ENCODE results near the gene HIGD1A.
A peak's percentile ranks its signal among the peaks of the same experiment; 100 is the strongest.

HIGD1A gene

DNA sequence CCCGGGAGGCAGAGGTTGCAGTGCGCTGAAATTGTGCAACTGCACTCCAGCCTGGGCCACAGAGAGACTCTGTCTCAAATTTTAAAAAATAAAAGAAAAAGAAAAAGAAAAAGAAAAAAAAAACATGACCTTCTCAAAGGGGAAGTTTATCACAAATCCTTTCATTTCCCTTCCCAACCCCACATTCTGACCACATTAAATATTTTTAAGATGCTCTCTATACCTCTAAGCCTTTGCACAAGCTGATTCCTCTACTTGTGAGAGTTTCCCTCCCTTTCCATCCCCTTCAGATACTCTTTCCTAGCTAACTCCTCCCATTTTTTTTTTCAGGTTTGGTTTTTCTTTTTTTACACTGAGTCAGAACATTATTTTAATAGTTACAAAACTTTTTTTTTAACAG is 4.0 kb downstream of the HIGD1A start:
- no peak for DNase-seq (ENCODE audit: low read depth in 3 of 3)

DNA sequence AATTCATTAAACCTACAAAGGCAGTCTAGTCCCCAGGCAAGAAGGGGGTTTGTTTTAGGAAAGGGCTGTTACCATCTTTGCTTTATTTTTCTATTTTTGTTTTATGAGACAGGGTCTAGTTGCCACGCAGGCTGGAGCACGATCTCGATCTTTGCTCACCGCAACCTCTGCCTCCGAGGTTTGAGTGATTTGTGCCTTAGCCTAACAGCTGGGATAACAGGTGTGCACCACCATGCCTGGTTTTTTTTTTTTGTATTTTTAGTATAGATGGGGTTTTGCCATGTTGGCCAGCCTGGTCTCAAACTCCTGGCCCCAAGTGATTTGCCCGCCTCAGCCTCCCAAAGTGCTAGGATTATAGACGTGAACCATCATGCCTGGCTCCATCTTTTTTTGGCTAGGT is 4.9 kb downstream of the HIGD1A start:
- DNase-seq (ENCODE audit: low read depth in 3 of 3), result no peak

DNA sequence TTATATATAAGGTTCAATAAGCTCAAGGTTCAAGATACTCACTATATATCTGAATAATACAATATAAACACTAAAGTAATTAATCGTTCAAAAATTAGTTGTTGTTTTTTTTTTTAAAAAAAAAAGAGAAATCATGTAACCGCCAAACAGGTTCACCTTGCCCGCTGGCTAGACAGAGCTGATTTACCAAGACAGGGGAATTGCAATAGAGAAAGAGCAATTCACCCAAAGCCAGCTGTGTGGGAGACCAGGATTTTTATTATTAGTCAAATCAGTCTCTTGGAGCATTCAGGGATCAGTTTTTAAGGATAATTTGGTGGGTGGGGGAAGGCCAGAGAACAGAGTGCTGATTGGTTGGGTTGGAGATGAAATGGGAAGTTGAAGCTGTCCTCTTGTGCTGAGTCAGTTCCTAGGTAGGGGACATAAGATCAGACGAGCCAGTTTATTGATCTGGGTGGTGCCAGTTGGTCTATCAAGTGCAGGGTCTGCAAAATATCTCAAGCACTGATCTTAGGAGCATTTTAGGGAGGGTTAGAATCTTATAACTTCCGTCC is 7.9 kb downstream of the HIGD1A start:
- DNase-seq (ENCODE audit: low read depth in 3 of 3), result no peak

DNA sequence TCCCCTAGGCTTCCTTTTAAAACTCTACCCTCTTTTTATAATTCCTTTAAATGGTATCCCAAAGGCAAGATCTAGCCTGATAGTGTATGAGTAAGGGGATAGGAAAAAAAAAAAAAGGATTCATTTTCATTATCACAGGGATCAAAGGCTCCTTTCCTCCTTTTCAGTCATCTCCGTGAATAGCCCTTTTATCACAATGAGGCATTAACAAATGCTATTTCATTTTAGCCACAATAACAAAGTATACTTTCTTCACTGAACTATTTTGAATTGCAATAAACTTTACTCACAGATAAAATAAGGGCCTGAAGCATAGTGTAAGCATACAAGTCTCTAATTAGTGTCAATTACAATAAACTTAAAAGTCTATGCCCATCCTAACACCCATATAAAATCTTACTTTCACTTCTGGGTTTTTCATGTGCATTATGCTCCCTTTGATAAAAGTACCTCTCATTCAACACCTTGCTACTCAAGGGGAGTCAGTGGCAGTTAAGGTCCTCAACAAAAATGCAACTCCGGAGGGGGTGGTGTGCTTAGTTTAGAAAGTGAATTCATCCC is 8.6 kb downstream of the HIGD1A start:
- no peak for DNase-seq (ENCODE audit: low read depth in 3 of 3)

DNA sequence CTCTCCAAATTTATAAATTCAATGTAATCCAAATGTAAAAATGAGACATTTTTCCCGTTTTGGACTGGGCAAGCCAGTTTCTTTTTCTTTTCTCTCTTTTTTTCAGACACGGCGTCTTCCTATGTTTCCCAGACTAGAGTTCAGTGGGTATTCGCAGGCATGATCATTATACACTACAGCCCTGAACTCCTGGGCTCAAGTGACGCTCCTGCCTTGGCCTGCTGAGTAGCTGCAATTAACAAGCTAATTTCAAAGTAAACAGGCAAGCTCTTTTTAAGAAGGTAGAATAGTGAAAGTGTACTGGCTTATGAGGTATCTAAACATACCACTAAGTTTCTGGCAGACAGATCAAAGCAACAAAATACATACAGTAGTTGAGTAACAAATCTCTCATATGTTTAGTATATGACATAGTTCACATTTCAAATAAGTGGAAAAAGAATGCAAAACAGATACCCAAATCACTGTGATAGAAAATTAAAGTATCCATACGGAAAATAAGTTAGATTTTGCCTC is 13.5 kb downstream of the HIGD1A start:
- no peak for DNase-seq (ENCODE audit: low read depth in 3 of 3)

DNA sequence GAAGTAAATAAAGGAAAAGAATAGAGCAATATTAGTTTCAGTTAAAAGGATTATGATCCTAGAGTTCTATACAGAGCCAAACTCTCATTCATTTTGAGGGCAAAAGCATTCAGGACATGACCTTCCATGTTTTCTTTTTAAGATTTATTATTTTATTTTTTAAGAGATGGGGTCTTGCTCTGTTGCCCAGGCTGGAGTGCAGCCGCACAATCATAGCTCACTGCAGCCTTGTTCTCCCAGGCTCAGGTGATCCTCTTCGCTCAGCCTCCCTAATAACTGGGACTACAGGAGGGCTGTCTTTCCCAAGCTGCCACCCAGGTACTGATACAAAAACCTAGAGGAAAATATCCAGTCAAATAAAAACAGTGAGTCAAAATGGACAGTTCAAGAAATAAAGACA is 17.7 kb downstream of the HIGD1A start:
- DNase-seq (ENCODE audit: low read depth in 3 of 3), result no peak

DNA sequence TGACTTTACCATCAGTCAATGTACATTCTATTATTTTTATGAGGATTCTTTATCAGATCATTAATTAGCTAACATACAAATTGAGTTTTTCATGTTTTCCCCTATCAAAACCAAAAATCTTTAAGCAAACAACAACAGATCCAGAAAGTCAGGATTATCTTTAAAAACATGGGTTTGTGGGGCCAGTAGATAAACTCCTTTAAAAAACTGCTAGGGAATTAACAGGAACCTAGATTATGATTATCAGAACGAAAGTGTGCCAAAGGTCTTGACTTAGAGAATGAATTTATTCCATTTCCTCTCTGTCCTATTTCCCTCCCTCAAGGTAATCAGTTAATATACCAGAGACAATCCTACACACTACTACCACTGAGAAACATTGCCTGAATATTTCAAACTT is 18.1 kb downstream of the HIGD1A start:
- no peak for DNase-seq (ENCODE audit: low read depth in 3 of 3)

DNA sequence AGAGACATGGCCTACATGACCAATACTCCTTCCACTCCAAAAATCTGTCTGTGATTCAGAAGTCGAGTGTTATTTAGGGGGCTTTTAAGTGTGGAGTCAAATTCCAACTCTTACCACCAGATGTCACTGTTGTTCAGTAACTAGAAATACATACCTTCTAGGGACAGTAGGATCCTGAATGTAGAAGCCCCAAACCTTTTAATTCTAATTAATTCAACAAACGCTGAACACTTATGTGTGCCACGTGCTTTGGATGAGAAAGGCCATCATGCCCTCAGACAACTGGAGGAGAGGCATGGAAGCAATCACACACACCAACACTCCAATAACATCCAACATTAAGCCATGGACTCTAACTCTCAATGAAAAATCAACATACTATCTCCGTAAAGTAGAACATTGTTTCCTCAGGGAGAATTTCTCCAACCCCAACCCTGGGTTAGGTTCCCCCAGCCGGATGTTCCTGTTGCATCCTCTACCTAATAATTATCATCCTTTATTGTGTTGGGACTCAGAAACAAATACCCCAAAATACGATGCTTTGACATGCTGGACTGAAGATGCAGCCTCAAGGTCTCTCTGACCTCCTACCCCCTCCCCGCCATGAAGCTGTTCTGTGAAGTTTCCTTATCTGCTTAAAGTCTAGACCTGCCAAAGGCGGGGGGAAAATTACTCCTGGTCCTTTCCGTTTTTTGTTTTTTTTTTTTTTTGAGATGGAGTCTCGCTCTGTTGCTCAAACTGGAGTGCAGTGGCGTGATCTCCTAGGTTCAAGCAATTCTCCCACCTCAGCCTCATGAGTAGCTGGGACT is 23.2 kb downstream of the HIGD1A start:
- DNase-seq (ENCODE audit: low read depth in 3 of 3), result peak in 1 of 3 donors; percentile 46

DNA sequence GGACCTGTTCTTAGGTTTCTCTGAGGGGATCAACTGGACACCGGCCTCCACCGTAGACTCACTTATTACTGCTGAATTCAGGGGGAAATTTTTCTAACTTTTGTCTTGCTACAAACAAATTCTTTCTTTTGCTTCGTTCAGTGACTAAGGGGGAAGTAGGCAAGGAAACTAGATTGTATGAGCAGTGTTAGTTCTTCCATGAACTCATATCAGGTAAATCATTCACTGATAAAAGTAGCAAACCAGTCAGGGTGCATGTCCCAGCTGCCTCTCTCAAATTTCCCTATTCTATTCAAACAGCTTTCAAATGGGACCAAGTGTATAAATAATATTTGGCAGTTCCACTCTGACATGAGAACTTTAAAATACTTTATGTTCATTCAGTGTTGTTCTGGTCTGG is 23.9 kb downstream of the HIGD1A start:
- no peak for DNase-seq (ENCODE audit: low read depth in 3 of 3)

DNA sequence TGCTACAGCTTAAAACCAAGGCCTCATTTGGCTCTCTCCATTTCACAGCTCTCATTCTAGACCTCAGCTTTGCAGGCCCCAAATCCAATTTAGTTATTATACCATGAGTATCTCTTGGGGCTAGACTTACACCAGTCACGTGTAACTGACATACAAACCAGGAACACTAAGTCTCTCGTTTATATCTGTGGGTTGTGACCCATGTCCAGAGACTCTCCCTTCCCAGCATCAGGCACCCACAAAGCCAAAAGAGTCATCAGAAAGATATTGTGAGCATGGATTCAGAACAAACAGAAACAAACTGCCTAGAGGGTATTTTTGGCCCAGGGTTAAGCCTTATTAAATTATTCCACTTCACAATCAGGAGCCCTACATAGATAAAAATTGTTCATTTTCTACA is 25.6 kb downstream of the HIGD1A start:
- no peak for DNase-seq (ENCODE audit: low read depth in 3 of 3)

DNA sequence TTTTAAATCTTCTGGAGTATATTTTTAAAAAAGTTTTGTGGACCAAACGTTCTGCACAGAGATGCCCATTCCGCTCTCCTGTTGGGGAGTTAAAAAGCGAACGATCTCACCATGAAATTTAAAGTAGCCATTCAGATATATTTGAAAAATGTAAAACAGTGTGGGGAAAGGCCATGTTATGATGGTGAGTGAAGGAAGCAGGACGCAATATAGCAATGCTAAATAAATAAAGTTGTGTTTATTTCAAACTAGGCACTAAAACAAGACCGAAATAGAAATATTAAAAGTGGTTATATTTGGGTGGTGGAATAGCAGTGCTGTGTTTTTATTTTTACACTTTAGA is 30.9 kb downstream of the HIGD1A start:
- no peak for DNase-seq (ENCODE audit: low read depth in 3 of 3)

DNA sequence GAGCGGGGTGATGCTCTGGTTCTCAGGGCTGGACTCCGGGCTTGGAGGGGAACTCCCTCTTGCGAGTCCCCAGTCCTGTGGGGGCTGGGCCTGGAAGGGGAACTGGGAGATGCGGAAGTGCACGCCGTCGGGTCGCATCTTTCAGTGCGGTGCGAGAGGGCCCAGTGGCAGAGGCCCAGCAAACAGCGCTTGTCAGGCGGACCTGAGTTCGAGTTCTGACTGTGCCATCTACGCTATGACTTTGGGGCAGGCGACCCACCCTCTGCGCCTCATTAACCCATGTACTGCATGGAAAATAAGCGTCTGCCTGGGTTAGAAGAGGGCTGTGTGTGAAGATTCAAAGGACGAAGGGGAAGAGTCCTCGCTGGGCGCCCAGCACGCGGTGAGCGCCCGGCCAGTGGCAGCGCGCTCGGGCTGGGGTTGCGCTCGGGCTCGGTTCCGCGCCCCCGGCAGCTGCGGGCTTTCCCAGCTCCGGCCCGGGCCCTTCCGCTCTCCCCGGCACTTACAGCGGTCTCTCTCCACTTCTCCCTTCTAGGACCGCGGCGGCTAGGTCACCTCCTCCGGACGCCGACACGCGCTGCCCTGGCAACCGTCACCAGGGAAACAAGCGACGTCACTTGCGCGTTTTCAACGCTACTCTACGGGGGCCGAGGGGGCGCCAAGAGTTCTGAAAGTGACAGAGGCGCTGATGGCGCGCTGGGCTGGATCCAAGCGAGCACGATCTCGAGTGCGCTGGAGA is 31.5 kb downstream of the HIGD1A start, which contains the start of gene CCDC13:
Gene CCDC13, minus strand, starts transcription at position 584 of the 739 bp plus-strand sequence. CDS start 14,908 bp downstream, outside the sequence.
- DNase-seq (ENCODE audit: low read depth in 3 of 3), result peak; percentile 85 to 87 (median 86)

DNA sequence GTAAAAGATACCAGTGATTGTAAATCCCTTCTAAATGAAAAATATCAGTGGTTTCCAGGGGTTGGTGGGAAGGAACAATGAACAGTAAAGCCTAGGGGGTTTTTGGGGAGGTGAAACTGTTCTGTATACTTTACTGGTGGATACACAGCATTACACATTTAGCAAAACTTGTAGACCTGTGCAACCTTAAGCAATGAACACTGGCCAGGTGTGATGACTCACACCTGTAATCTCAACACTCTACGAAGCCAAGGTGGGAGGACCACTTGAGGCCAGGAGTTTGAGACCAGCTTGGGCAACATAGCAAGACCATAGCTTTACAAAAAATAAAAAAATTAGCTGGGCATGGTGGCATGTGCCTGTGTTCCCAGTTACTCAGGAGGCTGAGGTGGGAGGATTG is 33.0 kb downstream of the HIGD1A start:
- DNase-seq (ENCODE audit: low read depth in 3 of 3), result no peak

DNA sequence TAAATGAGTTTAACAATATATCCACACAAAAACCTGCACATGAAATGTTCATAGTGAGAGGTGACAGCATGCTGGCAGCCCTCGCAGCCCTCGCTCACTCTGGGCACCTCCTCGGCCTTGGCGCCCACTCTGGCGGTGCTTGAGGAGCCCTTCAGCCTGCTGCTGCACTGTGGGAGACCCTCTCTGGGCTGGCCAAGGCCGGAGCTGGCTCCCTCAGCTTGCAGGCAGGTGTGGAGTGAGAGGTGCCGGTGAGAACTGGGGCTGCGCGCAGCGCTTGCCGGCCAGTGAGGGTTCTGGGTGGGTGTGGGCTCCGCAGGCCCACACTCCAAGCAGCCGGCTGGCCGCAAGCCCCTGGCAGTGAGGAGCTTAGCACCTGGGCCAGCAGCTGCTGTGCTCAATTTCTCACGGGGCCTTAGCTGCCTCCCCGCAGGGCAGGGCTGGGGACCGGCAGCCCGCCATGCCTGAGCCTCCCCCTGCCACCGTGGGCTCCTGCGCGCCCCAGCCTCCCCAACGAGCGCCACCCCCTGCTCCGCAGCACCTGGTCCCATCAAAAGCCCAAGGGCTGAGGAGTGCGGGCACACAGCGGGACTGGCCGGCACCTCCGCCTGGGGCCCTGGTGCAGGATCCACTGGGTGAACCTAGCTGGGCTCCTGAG is 34.7 kb downstream of the HIGD1A start:
- no peak for DNase-seq (ENCODE audit: low read depth in 3 of 3)

DNA sequence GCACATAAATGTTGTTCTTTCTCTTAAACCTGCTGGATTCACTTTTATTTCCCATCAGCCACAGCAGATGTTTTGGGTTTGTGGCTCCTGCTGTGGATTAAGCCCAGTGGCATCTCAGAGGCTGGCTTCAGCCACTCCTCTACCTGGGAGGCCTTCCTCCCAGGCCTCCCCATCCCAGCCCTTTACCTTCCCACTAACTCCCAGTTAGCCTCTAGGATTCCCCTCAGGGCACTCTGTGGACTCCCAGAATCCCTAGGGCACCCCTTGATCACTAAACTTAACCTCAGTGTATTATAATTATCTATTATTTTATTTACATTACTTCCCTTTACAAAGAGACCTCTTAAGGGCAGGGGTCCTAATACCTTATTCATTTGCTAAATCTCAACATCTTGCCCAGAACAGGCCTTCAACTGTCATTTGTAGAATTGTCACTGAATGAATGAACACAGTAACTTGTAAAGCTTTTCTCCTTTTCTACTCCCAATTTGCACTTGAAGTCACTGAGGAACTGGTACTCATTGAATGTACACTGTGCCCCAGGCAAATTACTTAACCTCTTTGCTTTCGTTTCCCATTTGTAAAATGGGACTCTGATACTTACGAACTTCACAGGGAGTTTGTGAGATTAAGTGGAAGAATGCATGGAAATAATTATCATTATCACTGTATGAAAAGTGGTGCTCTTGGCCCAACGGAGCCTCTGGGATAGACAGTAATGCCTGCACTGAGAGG is 39.6 kb downstream of the HIGD1A start:
- DNase-seq (ENCODE audit: low read depth in 3 of 3), result no peak

DNA sequence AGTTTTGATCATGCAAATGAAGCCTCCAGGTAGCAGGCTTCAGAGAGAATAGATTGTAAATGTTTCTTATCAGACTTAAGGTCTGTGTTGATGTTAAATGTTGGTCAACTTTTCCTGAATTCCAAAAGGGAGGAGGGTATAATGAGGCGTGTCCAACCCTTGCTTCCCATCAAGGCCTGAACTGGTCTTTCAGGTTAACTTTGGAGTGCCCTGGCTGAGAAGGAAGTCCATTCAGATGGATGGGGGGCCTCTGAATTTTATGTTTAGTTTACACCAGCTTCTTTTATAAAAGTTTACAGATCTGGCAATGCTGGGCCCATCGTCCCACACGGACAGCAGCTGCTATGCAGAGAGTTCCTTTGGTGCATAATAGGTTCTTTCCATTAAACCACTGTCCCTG is 40.2 kb downstream of the HIGD1A start:
- DNase-seq (ENCODE audit: low read depth in 3 of 3), result no peak

DNA sequence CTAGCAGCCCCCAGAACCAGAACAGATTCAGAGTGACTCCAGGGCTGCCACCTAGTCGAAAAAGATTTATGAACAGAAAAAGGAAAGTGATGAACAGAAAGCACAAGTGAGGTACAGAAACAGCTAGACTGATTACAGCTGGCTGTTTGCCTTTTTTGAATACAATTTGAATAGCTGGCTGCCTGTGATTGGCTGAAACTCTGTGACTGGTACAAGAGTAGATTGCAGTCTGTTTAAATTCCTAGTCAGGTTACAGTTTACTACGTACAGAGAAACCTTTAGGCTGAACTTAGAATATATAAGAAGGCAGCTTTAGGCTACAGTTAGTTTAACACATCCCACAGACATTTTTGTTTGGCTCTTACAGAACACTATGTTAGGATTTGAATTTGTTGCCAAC is 41.3 kb downstream of the HIGD1A start:
- no peak for DNase-seq (ENCODE audit: low read depth in 3 of 3)

DNA sequence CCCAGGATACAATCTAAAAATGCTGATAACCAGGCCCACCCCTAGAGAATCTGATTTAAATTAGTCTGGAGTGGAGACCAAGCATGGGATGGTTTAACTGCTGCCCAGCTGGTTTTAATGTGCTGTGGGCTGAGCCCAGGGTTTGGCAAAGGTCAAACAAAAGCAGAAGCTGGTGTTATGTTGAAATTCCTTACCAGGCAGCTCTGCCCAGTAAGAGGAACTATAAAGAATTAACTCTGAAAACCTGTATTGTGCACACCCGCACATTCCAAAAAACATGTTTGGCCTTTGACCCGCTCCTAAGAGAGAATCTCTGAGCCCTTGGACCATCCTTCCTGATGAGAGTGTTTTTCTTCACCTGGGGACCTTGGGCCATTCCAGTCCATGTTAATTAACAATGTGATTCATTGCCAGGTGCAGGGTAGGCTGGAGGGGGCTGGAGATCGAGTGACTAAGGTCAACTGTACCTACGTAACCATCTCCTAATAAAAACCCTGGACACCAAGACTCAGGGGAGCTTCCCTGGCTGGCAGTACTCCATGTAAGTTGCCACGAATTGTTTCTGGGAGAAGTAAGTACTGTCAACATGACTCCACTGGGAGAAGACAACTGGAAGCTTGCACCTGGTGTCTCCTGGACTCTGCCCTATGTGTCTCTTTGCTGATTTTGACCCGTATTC is 42.1 kb downstream of the HIGD1A start:
- DNase-seq (ENCODE audit: low read depth in 3 of 3), result no peak

DNA sequence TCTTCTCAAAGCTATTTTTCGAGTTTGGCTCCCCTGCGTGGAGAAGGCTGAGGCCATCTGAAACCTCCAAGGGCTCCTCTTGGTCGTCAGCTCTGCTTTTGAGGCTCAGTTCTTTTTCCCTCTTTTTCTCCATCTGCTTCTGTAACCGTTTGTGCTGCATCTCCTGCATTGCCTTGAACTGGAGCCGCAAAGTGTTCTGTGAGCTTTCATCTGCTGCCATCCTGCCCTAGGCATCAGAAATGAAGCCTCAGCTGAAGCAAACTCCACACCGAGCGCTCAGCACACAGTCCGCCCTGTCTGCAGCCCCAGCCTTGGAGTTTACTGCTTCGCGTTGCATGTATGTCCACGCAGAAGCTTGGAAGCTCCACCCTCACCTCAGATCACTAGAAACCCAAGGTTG is 46.2 kb downstream of the HIGD1A start:
- no peak for DNase-seq (ENCODE audit: low read depth in 3 of 3)

DNA sequence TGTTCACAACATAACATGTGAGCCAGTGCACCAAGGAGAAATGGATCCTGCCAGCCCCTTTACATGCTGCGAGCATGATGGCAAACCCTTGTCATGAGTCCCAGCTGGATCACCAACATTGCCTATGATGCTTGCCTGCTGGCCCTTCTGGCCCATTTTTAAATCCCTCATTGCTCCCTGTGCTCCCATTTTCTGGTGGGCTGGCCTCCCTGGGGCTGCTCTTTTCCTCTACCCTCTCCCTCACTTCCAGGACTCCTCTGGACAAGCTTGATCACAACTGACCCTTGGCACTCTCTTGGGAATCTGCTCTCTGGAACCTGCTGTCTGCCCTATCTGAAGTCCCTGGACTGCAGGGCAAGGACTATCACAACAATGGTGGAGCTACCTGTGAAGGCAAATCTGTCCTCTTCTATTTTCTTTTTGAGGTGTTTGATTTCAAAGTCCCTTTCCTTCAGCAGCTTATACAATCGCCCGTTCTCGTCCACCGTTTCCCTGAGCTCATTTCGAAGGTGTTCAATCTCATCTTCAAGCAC is 47.5 kb downstream of the HIGD1A start:
- DNase-seq (ENCODE audit: low read depth in 3 of 3), result no peak
